HS-27A (cell line): ENCODE results near the gene PPP2R2D.
"Not testable (repeated sequence)": the region's sequence is repeated elsewhere in the genome, so short reads cannot be mapped to it uniquely, and the experiment has no call there.

Experiments
- DNase-seq: peaks from one replicate; pipeline ENCODE4 v3.0.0-alpha.2; 2012; ENCODE audit warnings: low read depth, missing footprints

PPP2R2D gene

GRCh38 chr10:131908151-131908550, 7.3 kb downstream of the PPP2R2D start:
- DNase-seq: no peak

- no peak for DNase-seq
These were observed 8.4 kb downstream of the PPP2R2D start for GRCh38 chr10:131909014-131909808.

GRCh38 chr10:131909929-131910328, 9.1 kb downstream of the PPP2R2D start:
- no peak for DNase-seq

- DNase-seq: no peak
These were observed 10.0 kb downstream of the PPP2R2D start for GRCh38 chr10:131910663-131911314.

GRCh38 chr10:131911451-131911850, 10.6 kb downstream of the PPP2R2D start:
- no peak for DNase-seq

- DNase-seq: no peak
These were observed 11.8 kb downstream of the PPP2R2D start for GRCh38 chr10:131912620-131913019.

GRCh38 chr10:131915484-131915883, 14.7 kb downstream of the PPP2R2D start:
- DNase-seq: no peak

- no peak for DNase-seq
These were observed 15.4 kb downstream of the PPP2R2D start for GRCh38 chr10:131915990-131916766.

- not testable (repeated sequence) for DNase-seq
These were observed 16.0 kb downstream of the PPP2R2D start for GRCh38 chr10:131916767-131917160.

- DNase-seq: not testable (repeated sequence)
These were observed 16.7 kb downstream of the PPP2R2D start for GRCh38 chr10:131917496-131917895.

- DNase-seq: not testable (repeated sequence)
These were observed 18.7 kb downstream of the PPP2R2D start for GRCh38 chr10:131919461-131919860.

- DNase-seq: no peak
These were observed 19.3 kb downstream of the PPP2R2D start for GRCh38 chr10:131920151-131920550.

- DNase-seq: no peak
These were observed 19.9 kb downstream of the PPP2R2D start for GRCh38 chr10:131920693-131921092.

GRCh38 chr10:131921184-131921583, 20.4 kb downstream of the PPP2R2D start:
- no peak for DNase-seq

GRCh38 chr10:131923038-131923756, 22.4 kb downstream of the PPP2R2D start:
- no peak for DNase-seq

- DNase-seq: no peak
These were observed 24.3 kb downstream of the PPP2R2D start for GRCh38 chr10:131925011-131925649.

- DNase-seq: no peak
These were observed 24.9 kb downstream of the PPP2R2D start for GRCh38 chr10:131925716-131926115.

- no peak for DNase-seq
These were observed 25.4 kb downstream of the PPP2R2D start for GRCh38 chr10:131926253-131926652.

GRCh38 chr10:131926743-131927595, 26.2 kb downstream of the PPP2R2D start:
- DNase-seq: no peak

- no peak for DNase-seq
These were observed 27.7 kb downstream of the PPP2R2D start for GRCh38 chr10:131928248-131929095.
